Astrocyte of the spinal cord (primary cell): ENCODE results near the gene UGDH.

Experiments used
- DNase-seq: peaks from one replicate; pipeline ENCODE4 v3.0.0; 2011; ENCODE audit warnings: low read depth, low spot score
- H3K4me3 ChIP-seq: 2 replicates; pipeline ENCODE4 v1.5.1; 2011; ENCODE audit warnings: low read depth, mild to moderate bottlenecking, low read length, moderate library complexity
- CTCF ChIP-seq: IDR thresholded peaks from 2 replicates; pipeline ENCODE4 v1.5.1; 2012; ENCODE audit warnings: low read depth, mild to moderate bottlenecking, low read length, inconsistent platforms
- in situ Hi-C: cut with HindIII; loops from 2 replicates; pipeline ENCODE4 v1.10.0; 2017; ENCODE audit warnings: low sequenced_read_pairs

Gene UGDH

GRCh38 chr4:39452860-39453587, 74.2 kb downstream of the UGDH start:
- TF ChIP-seq CTCF: no peak
- in situ Hi-C loops: no loop called here
- H3K4me3 ChIP-seq: no peak overlapping the region
- DNase-seq: no peak

- H3K4me3 ChIP-seq: no peak overlapping the region
- DNase-seq: no peak
- in situ Hi-C loops: no loop called here
- TF ChIP-seq CTCF: no peak
Observed at GRCh38 chr4:39452153-39452859, 74.9 kb downstream of the UGDH start.

- no peak overlapping the region for H3K4me3 ChIP-seq
- in situ Hi-C loops: no loop called here
- no peak for DNase-seq
- TF ChIP-seq CTCF: no peak
Observed at GRCh38 chr4:39451423-39452023, 75.7 kb downstream of the UGDH start.

GRCh38 chr4:39450618-39451017, 76.6 kb downstream of the UGDH start:
- no peak for DNase-seq
- in situ Hi-C loops: no loop called here
- TF ChIP-seq CTCF: no peak
- H3K4me3 ChIP-seq: no peak overlapping the region
